ENCODE results near the gene CLCNKB.
"Not testable (repeated sequence)": the region's sequence is repeated elsewhere in the genome, so short reads cannot be mapped to it uniquely, and the experiment has no call there.

Gene CLCNKB

DNA sequence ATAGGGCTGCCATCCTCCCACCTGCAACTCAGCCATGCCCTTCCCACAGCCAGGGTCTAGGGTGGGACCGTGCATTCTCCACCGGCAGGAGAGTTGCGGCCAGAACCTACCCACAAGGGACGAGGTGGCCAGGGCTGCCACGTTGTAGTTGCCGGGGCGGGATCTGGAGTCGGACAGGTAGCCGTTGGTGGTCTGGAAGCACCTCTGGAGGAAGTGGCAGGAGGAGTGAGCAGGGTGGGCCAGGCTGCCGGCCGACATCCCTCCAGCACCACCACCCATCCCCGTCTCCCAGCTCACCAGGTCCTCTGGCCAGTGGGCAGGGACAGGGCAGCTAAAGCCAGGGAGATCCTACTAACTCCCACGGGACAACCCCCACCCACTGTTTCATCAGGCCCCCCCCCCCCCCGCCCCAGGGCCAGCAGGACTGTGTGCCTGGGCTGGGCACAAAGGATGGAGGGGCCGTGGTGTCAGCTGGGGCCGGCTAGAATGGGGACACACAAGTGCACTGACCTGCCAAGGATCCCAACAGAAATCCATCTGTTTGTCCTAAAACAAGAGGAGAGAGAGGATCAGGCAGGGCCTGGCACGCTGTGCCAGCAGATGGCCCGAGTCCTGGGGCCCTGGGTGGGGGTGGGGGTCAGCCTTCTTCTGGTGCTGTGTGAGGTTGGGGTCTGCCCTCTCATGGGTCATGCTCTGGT lies 18.6 kb downstream of the CLCNKB start:
- not testable (repeated sequence) for DNase-seq

- not testable (repeated sequence) for DNase-seq
Observed at GRCh38 chr1:16062687-16063075, 19.1 kb downstream of the CLCNKB start.

GRCh38 chr1:16063226-16063829 lies 19.7 kb downstream of the CLCNKB start:
- DNase-seq = no peak

- DNase-seq = no peak
Observed at GRCh38 chr1:16063921-16064320, 20.3 kb downstream of the CLCNKB start.

GRCh38 chr1:16064536-16065268 lies 21.1 kb downstream of the CLCNKB start:
- DNase-seq = no peak

DNA sequence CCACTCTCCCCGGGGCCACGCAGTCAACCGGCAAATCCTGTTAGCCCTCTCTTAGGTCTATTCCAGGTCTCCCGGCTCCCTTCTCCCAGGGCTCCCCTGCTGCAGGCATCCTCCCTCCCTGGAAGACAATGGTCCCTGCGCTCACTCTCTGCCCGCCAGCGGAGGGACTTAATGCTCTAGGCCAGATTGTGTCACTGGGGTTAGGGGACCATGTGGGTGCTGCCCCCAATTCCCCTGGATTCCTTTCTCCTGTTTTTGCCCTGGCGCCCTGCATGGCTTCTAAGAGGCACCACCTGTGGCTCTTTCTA lies 21.6 kb downstream of the CLCNKB start:
- no peak for DNase-seq

- no peak for DNase-seq
Observed at GRCh38 chr1:16066245-16066644, 22.7 kb downstream of the CLCNKB start.

GRCh38 chr1:16067127-16067768 lies 23.7 kb downstream of the CLCNKB start:
- no peak for DNase-seq

- DNase-seq = no peak
Observed at GRCh38 chr1:16067933-16068332, 24.4 kb downstream of the CLCNKB start.

GRCh38 chr1:16068356-16069270 lies 25.0 kb downstream of the CLCNKB start:
- DNase-seq = no peak

DNA sequence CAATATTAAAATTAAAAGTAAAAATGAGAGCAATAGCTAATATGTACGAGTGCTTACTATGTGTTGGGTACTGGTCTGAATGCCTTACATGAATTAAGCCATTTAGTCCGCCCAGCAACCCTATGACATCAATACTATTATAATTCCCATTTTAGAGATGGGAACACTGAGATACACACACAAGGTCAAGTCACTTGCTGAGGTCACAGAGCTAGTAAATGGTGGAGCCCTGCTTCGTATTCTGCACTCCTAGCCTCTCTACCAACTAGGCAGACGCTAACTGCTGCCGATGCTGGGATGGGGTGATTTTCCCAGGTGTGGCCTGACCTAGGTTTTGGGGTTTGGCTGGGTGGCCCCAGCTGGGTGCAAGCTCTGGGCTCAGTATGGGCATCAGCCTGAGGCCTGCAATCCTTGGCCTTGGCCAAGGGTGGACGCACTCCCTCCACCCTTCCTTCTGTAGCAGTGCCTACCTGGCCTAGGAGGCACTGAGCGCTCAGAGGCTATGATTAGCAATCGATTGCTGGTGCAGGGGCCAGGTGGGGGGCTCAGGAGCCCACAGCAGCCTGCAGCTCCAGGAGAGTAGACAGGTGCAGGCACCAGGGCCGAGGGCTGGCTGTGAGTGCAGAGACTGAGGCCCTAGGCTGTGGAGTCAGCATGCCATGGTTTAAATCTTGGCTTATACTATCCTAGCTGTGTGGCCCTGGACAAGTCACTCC lies 27.2 kb downstream of the CLCNKB start:
- DNase-seq = no peak

GRCh38 chr1:16071614-16072013 lies 28.0 kb downstream of the CLCNKB start:
- DNase-seq = no peak

DNA sequence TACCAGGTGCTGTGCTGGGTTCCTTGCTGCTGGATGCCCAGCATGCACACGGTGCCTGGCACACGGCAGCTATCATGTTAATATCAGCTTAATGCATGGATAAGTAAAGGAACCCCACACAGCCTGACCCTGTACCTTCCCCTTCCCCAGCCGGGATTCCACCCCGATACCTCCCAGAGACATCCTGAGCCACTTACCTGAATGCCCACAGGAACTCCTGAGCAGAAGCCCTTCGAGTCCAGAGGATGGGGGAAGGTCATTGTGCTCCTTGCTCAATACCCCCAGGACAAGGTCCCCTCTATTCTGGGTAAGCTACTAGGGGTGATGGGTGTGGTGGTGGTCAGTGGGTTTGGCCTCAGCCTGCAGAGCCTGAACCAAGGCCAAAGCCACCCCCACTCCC lies 28.5 kb downstream of the CLCNKB start:
- DNase-seq = no peak

DNA sequence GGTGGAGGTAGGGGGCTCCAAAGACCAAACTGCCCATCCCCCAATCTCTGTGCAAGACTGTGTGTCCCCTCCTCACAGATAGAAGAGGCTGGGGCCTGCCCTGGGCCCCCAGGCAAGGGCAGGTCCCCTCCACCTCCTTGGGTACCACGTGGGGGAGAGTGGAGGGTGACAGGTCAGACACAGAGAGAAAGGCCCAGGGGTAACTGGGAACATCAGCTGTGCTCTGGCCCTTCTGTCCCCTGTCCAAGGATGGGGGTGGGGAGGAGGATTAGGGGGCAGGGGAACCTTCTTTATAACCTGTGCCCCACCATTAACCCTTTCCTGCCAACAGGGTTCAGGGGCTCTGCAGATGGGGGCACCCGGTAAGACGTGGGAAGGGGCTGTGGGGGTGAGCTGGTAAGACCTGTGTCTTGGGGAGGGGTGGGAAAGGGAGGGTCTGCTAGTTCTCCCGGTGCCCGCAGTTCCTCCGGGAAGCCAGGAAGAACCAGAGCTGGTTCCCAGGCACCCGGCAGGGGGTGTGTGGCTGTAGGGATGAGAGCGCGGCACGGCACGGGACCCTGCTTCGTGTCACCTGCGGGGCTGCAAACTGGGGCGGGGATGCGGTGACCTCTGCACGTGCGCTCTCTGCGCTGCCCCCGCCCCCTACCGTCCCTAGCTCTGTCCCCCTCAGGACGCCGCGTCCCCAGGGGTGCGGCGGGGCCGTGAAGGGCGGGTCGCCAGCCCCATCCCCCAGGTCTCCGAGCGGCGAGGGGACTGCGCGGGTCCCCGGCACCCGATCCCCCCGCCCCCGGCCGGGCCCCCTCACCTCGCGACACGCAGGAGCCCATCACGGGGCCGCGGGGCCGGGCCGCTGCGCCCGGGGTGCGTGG lies 29.3 kb downstream of the CLCNKB start:
- DNase-seq = no peak

DNA sequence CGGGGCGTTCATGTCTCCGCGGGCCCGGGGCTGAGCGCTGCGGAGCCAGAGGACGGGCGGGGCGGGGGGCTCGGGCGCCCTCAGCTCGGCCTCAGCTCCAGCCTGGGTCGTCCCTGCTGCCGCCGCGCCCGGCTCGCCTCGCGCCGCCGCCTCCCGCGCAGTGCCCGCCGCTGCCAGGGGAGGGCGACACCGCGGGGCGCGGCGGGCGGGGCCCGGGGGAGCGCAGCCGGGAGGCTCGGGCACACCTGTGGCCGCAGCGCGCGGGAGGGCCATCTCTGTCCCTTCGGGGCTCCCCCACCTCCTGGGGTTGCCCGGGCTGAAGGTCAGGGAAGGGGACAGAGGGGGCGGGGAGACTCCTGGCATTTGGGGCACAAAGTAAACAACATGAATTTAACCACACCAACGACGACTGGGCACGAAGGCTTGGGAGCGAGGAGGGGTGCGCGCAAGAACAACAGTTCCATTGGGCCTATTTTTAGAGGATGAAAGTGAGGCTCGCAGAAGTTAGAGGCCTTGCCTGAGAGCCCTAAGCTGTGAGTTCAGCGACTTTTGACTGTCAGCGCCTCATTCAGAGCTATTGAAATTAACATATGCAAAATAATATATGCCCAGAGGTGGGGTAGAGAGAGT lies 30.0 kb downstream of the CLCNKB start, which contains the start of gene FAM131C:
Gene FAM131C (minus strand): TSS at position 162 of the 630 bp plus-strand sequence. CDS start 209 bp downstream, outside the sequence.
- DNase-seq = peak in 1 of 4 experiments; percentile 31

DNA sequence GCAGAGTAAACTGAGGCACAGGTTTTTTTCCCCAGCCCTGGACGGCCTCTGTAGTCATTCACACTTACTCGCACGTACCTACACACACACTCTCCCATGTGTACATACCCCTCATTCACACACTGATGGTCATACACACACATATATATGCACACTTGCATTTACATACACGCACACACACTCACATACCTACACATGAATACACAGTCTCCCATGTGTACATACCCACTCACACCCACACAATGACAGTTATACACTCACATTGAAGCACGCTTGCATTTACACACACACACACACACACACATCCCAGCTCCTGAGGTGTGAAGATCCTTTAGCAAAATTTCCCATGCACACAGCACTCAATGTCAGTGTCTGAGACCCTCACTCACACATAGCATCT lies 30.6 kb downstream of the CLCNKB start:
- no peak for DNase-seq

DNA sequence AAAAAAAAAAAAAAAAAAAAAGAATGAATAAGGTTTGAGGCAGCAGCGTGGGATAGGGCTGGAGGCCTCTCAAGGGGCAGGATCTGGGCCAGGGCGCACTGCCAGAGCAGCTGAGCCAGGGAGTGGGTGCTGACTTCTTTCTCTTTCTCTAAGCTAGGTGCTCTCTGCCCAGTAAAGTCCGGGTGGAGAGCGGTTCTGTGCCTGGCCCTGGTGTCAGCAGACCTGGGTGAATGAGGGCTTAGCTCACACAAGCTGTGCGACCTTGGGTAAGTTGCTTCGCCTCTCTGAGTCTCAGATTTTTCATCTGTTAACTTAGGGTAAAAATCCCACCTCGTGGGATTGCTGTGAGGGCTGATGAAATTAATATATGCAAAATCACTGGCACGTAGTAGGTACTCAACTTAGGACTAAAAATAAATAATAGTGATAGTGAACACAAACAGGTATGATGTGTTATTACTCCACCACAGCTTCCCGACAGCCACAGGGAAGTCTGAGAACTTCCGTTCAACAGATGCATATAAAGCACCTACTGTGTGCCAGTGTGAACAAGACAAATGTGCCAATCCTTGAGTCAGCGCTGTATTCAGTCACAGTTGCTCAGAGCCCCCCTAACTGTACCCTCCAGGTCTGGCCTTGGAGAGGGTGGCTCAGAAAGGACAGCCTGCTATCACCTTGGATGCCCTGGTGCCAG lies 31.9 kb downstream of the CLCNKB start:
- DNase-seq = no peak

- DNase-seq = no peak
Observed at GRCh38 chr1:16076031-16076864, 32.7 kb downstream of the CLCNKB start.

DNA sequence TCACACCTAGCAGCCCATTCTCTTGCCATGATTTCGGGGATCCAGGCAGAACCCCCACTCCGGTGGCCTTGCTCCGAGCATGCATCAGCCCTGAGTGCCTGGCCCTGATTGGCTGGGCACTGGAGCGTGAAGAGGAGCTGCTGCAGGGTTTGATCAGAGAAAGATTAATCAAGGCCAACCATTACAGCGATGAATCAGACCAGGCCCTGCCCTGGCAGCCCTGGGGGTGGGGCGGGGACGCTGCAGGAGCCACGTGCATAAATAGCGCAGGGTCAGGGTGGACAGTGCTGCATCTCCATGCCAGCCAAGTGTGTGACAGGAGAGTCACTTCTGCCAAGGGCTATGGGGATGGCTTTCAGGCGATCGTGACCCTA lies 33.3 kb downstream of the CLCNKB start:
- no peak for DNase-seq

All from activated naive CD4-positive, alpha-beta T cell (primary cell).